Stimulated activated CD8-positive, alpha-beta memory T cell treated with anti-CD3 and anti-CD28 coated beads, Interleukin-4, amount 100 ng/mL, for 4 hours (primary cell): Measurements from ENCODE around the gene UBE2E1.
"Not testable (repeated sequence)": the region's sequence is repeated elsewhere in the genome, so short reads cannot be mapped to it uniquely, and the experiment has no call there.

ENCODE experiments used
- DNase-seq, 2 donors: peaks; one replicate each; pipeline ENCODE4 v3.0.0-alpha.2; 2020; ENCODE audit warnings: low read depth in 2 of 2, low spot score in 1 of 2

The UBE2E1 gene

GRCh38 chr3:23845326-23846216 is 39.8 kb downstream of the UBE2E1 start:
- DNase-seq: no peak

GRCh38 chr3:23849462-23849861 is 43.7 kb downstream of the UBE2E1 start:
- DNase-seq: not testable (repeated sequence)

- no peak for DNase-seq
Observed at GRCh38 chr3:23856286-23856685, 50.5 kb downstream of the UBE2E1 start.

GRCh38 chr3:23859012-23859743 is 53.4 kb downstream of the UBE2E1 start:
- DNase-seq: no peak

DNA sequence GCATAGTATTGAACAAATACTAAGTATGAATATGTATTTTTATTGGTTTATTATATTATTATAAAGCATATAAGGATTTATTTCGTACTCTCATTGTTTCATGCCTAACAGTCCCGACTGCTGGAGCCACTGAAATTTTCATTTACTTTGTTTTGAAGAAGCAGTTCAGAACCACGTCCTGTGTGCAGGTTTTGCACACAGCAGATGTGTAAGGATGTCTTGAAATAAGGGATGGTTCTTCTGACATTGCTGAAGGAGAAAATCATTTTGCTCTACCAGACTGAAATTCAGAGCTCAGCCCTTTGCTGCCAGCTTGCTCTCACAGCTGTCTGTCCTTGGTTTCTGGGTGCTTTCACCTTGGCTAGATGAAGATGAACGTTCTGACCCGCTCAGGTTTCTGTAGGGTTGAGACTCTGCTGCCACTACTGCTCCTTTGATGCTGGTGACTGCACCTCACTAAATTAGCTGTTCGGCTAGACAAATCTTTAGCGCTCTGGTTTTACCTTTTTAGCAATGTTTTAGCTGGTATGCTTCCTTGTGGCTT is 54.2 kb downstream of the UBE2E1 start:
- no peak for DNase-seq

- no peak for DNase-seq
Observed at GRCh38 chr3:23861689-23862088, 55.9 kb downstream of the UBE2E1 start.

GRCh38 chr3:23863060-23863459 is 57.3 kb downstream of the UBE2E1 start:
- DNase-seq: no peak

DNA sequence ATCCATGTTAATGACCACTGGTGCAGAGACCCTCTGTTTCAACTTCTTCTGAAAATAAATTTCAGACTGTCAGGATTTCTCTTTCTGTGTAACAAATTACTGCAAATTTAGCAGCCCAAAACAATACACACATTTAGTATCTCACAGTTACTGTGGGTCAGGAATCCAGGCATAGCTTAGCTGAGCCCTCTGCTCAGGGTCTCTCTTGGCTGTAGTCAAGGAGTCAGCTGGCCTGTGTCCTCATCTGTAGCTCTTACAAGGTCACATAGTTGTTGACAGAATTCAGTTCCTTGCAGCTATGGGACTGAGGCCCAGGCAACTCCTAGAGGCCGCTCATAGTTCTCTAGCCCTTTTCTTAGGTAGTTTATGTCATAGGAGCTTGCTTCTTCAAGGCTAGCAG is 59.2 kb downstream of the UBE2E1 start:
- DNase-seq: no peak

DNA sequence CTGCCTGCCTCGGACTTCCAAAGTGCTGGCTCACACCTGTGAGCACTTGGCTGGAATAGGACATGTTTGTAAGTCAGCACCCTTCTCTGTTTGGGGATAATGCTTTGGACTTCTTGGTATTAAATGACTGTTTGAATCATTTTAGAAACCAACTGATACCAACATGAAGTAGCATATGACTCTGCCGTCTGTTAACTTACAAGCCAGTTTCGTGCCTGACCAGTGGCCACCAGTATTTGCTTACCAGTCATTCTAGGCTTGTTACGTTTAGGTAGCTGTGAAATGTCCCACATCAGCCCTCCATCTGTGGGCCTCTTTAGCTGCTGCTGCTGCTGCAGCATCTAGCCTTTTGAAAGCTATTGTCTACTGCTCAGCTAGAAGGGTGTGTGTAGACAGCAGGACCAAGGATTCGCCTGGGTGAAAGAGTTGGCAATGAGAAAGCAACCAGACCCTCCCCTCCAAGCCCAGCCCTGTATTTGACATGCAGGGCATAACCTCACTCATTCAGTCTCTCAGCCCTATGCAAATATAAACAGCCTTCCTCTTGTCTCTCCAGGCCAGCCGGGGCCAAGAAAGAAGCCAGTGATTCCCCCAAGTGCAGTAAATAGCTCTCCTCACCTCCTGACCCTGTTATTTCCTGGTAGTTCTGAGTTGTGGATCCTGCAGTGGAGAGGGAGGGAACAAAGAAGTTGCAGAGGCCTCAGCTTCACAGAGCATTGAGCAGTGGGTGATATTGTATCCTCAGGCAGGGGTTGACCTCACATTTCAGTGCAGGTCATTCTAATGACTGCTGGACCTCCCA is 60.0 kb downstream of the UBE2E1 start:
- DNase-seq: no peak

DNA sequence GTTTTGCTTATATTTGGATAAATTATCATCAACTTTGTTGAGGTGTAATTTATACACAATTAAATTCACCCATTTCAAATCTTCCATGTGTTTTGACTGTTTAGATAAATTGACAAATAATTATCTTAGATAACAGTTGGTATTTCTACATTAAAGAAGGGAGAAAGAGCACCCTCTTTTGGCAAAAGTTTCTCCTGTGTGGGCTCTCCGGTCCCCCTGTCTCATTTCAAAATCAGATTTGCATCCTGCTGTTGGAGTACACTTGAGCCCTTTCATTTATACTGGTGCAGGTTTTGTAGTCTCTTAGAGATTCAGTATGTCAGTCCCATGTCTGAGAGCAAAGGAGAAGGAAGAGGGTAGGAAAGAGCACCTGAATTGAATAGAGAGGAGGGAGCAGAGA is 61.6 kb downstream of the UBE2E1 start:
- no peak for DNase-seq

- DNase-seq: no peak
Observed at GRCh38 chr3:23867838-23868237, 62.1 kb downstream of the UBE2E1 start.

DNA sequence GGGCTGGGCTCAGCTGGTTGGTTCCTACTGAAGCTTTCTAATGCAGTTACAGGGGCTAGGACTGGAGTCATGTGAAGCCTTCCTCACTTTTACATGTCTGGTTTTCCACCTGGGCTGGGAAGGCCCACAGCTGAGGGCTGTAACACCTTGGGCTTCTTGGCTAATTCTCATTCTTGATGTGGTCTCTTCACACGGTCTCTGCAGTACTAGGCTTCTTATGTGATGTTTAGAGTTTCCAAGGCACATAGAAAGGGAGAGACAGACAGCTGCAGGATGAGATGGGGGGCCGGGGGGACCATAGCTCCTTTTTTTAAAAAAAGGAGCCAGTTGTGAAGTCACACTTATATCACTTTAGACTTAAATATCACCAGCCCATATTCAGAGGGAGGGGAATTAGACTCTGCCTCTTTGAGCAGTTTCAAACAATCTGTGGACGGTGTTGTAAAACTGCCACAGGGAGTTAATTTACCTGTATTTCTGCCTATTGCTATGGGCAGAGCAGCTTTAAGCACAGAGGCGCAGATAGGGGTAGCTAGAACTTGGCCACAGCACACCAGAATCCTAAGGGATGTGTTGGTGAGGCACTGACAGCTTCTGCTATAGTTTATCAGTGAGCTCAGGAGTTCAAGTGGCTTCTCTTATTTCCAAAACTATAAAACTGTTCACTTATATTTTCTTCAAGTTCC is 64.4 kb downstream of the UBE2E1 start:
- no peak for DNase-seq

DNA sequence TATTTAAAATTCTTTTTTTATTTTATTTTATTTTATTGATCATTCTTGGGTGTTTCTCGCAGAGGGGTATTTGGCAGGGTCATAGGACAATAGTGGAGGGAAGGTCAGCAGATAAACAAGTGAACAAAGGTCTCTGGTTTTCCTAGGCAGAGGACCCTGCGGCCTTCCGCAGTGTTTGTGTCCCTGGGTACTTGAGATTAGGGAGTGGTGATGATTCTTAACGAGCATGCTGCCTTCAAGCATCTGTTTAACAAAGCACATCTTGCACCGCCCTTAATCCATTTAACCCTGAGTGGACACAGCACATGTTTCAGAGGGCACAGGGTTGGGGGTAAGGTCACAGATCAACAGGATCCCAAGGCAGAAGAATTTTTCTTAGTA is 64.9 kb downstream of the UBE2E1 start:
- DNase-seq: not testable (repeated sequence)

- DNase-seq: not testable (repeated sequence)
Observed at GRCh38 chr3:23871361-23871760, 65.6 kb downstream of the UBE2E1 start.

DNA sequence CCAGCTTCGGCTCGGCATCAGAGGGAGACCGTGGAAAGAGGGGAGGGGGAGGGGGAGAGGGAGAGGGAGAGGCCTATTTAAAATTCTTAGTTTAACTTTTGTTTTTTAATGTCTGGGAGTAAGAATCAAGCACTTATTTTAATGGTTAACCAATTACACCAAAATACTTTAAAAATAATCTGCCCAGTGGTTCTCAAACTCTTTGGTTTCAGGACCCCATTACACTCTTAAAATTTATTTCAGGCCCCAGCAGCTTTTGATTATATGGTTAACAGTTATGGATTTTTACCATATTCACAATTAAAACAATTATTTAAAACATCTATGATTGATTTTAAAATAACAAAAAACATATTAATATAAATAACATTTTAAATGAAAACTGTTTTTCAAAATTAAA is 66.6 kb downstream of the UBE2E1 start:
- DNase-seq: no peak

DNA sequence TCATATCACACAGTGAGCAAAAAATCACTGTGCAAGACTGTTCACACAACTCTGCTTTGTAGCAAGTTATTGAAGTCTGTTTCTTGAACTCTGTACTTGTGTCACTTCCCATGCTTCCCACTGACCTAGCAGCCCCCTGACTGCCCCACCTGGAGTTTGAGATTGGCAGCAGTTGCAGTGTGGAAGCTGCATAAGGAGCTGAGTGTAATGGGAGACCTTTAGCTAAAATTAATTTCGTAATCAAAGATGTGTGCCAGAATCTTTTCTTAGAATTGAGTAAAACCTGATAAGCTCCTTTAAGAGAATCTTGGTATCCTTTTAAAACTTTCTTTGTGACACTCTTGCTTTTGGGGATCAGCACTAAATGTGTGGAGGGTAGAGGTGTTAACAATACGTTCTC is 68.2 kb downstream of the UBE2E1 start:
- no peak for DNase-seq

GRCh38 chr3:23874359-23875112 is 68.8 kb downstream of the UBE2E1 start:
- no peak for DNase-seq

DNA sequence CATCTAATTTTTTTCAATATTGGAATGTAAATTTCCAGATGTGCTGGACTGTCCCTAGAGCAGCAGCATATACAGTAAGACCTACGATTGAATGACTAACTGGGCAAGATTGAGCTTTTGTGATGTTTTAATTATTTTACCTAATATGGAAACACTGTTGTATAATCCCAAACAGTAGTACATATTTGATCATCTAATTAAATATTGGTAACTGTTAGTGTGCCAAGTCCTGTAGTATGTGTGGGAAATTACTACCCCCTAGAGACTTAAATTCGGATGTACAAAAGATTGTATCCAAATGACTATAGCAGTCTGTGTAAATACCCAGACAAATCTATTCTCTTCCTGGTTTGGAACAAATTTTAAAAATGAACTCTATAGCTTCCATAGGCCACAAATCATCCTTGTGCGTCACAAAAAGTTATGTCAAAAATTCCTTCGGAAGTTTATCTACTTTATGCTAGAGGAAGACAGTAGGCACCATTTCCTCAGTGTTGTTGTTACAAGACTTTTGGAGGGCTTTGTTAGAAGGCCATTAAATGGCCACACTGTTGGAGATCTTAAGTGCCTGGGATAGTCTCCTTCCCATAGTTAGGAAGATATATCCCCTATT is 69.5 kb downstream of the UBE2E1 start:
- no peak for DNase-seq

- DNase-seq: no peak
Observed at GRCh38 chr3:23876923-23877322, 71.2 kb downstream of the UBE2E1 start.
